ENCODE data around the gene NAT10. TPM values are rescaled to one million over a fixed set of nuclear protein-coding genes. Genes with fewer than 3 reads are reported as not detected.

Gene NAT10
- total RNA-seq, 1 donor from 2014 or later, result 31.6 TPM

DNA sequence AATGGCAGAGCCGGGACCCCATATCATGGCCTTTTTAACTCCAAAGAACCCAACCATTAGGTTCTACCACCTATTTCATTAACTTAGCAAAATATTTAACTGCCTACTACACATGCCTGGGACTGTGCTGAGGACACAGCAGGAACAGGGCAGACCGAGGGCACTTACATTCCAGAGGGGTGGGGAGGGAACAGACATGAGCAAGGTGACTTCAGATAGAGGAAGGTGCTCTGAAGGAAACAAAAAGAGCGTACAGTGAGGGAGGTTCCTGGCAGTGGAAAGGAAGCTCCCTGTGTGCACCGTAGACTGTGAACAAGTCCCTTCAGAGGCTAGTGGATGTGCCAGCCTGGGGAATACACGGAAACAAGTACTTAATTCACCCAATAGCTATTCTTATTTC is 82.8 kb downstream of the NAT10 start:
- no peak for DNase-seq (ENCODE audit: low spot score)

DNA sequence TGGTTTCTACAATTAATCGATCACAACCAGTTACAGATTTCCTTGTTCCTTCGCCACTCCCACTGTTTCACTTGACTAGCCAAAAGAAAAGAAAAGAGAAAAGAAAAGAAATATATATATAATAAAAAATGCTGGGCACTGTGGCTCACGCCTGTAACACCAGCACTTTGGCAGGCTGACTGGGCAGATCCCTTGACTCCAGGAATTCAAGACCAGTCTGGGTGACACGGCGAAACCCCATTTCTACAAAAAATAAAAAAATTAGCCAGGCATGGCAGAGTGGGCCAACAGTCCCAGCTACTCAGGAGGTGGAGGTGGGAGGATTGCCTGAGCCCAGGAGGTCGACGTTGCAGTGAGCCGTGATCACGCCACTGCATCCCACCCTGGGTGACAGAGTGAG is 83.8 kb downstream of the NAT10 start:
- no peak for DNase-seq (ENCODE audit: low spot score)

DNA sequence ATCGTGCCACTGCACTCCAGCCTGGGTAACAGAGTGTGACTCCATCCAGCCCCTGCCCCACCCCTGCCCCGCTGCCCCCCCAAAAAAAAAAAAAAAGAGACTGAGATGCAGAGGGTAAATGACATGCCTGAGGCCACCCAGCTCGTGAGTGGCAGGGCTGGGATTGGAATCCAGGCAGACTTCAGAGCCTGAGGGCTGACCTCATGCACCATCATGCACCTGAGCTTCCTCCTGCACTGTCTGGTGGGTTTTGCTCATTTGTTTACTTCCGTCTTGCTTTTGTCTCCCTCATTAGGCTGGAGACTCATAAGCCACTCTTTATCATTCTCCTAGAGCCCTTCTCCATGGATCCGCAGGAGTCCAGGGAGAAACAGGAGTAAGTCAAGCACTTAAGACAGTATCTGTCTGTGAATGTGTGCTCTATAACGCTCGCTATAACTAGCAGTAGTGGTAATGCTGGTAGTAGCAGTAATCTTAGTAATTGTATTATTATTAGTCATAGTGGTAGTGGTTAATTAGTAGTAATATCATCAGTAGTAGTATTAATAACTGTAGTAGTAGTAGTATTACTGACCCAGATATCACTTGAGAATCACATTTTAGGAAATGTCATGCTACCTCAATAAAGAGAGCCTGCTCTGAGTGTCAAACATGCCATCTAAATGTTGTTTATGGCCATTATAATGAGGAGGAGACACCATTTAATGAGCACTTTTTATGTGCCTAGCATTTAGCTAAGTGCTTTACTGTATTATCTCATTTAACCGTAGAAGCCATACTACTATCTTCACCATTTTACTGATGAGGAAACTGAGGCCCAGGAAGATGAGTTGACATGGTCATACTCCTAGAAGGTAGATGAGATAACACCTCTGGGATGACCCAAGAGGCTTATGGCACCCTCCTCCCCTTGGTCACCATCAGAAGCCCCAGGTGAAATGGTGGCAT is 85.0 kb downstream of the NAT10 start:
- DNase-seq (ENCODE audit: low spot score), result no peak

DNA sequence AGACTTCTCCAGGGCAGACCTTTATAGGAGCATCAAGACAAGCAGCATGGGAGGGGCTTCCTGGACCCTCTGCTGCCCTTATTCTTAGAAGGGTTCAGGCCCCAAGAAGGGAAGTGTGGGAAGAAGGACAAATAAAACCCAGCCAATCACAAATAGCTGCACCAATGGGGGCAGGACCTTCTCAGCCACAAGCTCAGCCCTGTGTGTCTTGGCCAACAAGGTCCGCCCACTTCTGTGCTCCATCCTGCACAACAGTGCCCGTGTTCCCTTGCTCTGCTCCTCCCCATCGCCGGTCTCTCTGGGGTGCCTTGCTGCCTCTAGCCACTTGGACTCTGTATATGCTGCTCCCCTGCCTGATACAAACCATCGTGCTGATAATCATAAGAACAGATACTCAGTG is 86.1 kb downstream of the NAT10 start:
- no peak for DNase-seq (ENCODE audit: low spot score)

DNA sequence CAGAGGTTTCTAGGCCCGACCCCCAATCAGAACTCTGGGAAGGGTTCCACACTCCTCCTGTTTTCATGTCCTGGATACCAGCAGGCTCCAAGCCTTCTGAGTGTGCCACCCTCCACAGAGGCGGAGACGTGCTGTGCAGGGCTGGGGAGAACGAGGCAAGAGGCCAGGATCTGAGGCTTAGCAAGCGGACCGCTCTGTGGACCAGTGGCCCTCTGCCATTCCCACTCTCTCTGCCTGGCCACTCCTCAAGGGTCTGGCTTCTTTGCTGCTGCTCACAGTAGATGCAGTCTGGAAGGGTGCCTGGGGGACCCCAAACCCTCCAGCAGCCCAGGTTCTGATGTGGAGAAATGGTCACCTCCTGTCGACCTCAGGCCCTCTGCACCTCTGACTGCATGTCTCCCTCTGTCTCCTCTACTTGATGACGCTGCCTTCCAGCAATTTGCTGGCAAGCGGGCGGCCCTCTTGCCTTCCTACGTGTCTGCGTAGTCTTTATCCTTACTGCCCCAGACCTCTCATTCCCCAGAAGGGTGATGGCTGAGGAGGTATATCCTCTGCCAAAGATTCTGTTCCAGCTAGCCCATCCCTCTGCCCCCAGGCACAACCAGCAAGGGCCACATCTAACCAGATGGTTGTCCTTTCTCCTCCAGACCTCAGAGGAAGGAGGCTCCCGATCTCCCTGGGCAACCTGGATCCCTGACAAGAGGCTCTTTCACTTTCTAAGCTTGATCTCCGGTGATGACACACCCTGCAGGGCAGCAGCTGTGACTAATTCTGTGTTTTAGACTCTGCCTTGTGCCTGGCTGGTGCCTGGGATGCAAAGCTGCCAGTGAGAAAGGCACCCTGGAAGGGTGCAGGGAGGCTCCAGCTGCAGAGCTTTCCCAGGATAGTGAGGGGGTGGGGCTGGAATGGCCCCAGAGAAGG is 87.3 kb downstream of the NAT10 start:
- peak; percentile 71 for DNase-seq (ENCODE audit: low spot score)

DNA sequence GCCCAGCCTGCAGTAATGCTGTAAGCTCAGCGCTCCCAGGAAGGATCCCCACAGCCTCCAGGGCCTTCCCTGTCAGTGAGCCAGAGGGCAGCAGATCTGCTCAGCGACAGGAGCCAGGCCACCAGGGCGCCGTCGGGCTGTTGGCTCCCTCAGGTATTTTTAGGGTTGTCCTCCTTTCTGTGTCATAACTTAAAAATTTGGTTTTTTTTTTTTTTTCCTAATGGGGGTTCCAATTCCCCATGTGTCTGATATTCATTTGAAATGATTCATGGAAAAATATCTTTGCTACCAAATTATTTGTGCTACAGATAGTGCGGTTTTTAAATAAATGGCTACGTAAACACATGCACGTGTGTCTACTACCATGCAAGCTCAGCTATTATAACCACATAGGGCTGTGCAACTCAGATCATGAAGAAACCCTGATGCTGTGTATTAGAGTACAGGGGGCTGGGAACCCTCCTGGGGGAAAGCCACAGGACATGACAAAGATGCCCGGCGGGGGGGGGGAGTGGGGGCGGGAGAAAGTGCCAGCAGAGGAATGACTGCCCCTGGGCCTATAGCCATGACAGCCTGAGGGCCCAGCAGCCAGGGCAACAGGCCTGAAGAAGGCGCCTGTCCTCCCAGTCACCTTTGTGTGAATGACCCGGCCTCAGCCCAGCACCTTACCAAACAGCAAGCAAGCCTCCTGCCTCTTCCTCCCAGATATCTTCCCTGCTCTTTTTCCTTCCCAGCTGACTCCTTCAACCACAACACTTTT is 89.3 kb downstream of the NAT10 start:
- DNase-seq (ENCODE audit: low spot score), result no peak

Other genes starting within 250 kb of the NAT10 start
- 26.8 TPM for gene LMO2, start 213.6 kb upstream of the NAT10 start, total RNA-seq
- gene CAPRIN1, start 53.9 kb upstream of the NAT10 start, total RNA-seq, result 204 TPM

Data from mucosa of gallbladder (tissue), 1 donor.